HCT116 (cell line): ENCODE results near the gene DENND2A.

ENCODE experiments used
- CEBPB ChIP-seq: IDR thresholded peaks from 2 replicates; pipeline ENCODE4 v1.6.1; 2012; ENCODE audit warnings: low read depth
- CTCF ChIP-seq, 3 experiments: fragments of 200-600 bp in 1 of 3; sonication (generic) in 1 of 3; IDR thresholded peaks in 2 of 3; conservative IDR thresholded peaks in 1 of 3; 2 replicates each; pipeline ENCODE4 v1.5.1; 2012 to 2017; ENCODE audit warnings: low read depth in 2 of 3, low read length in 2 of 3, antibody characterized with exemption in 1 of 3, borderline replicate concordance in 1 of 3, control low read depth in 1 of 3, mild to moderate bottlenecking in 1 of 3, mixed read lengths in 1 of 3, mixed run types in 1 of 3, moderate library complexity in 1 of 3; ENCODE audit not compliant: insufficient read depth in 1 of 3
- EZH2 ChIP-seq: fragments of 200-600 bp; sonication (generic); IDR thresholded peaks from 2 replicates; pipeline ENCODE4 v1.6.1; 2017; ENCODE audit warnings: antibody characterized with exemption, mixed run types
- EZH2phosphoT487 ChIP-seq: fragments of 200-600 bp; IDR thresholded peaks from 2 replicates; pipeline ENCODE4 v1.6.1; 2018; ENCODE audit warnings: antibody characterized with exemption, borderline replicate concordance
- JUND ChIP-seq: IDR thresholded peaks from 2 replicates; pipeline ENCODE4 v1.6.1; 2012
- MAX ChIP-seq: IDR thresholded peaks from 2 replicates; pipeline ENCODE4 v1.6.1; 2012
- POLR2A ChIP-seq: IDR thresholded peaks from 2 replicates; pipeline ENCODE4 v1.7.0; 2011; ENCODE audit warnings: borderline replicate concordance; ENCODE audit not compliant: insufficient read depth, insufficient read length; ENCODE audit errors: extremely low read depth
- POLR2AphosphoS5 ChIP-seq: IDR thresholded peaks from 2 replicates; pipeline ENCODE4 v1.6.1; 2011; ENCODE audit warnings: mild to moderate bottlenecking, low read depth, low read length, moderate library complexity
- RAD21 ChIP-seq: IDR thresholded peaks from 2 replicates; pipeline ENCODE4 v1.6.1; 2012; ENCODE audit warnings: low read depth, mild to moderate bottlenecking
- REST ChIP-seq: IDR thresholded peaks from 2 replicates; pipeline ENCODE4 v1.6.1; 2012; ENCODE audit warnings: low read depth
- SRF ChIP-seq: IDR thresholded peaks from 2 replicates; pipeline ENCODE4 v1.6.1; 2012; ENCODE audit warnings: low read depth
- YY1 ChIP-seq: IDR thresholded peaks from 2 replicates; pipeline ENCODE4 v1.6.1; 2011; ENCODE audit warnings: low read length, low read depth, moderate library complexity, mild to moderate bottlenecking; ENCODE audit not compliant: insufficient replicate concordance; ENCODE audit errors: extremely low read depth
- TF ChIP-seq, protein P1 (sequence below): IDR thresholded peaks from 2 replicates; pipeline ENCODE4 v1.6.1; 2012

GRCh38 chr7:140557809-140558518, 82.6 kb downstream of the DENND2A start:
- no peak for TF ChIP-seq CEBPB
- TF ChIP-seq CTCF (IDR thresholded peaks at IDR 0.05 in 2 of 3, conservative IDR thresholded peaks at IDR 0.05 in 1 of 3; ENCODE audit: borderline replicate concordance in 1 of 3, insufficient read depth in 1 of 3, low read depth in 2 of 3, low read length in 2 of 3): no peak
- TF ChIP-seq, protein P1, sequence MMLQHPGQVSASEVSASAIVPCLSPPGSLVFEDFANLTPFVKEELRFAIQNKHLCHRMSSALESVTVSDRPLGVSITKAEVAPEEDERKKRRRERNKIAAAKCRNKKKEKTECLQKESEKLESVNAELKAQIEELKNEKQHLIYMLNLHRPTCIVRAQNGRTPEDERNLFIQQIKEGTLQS: no peak
- TF ChIP-seq POLR2A: no peak
- no peak for TF ChIP-seq POLR2AphosphoS5
- no peak for TF ChIP-seq YY1
- TF ChIP-seq EZH2: no peak
- TF ChIP-seq MAX: no peak
- TF ChIP-seq SRF: no peak
- TF ChIP-seq REST: no peak
- TF ChIP-seq EZH2phosphoT487: no peak
- TF ChIP-seq JUND: no peak
- no peak for TF ChIP-seq RAD21
